Mucosa of stomach (tissue), 1 donor: ENCODE measurements around the gene MAPK10.
"Not testable (repeated sequence)": the region's sequence is repeated elsewhere in the genome, so short reads cannot be mapped to it uniquely, and the experiment has no call there.

Source experiments
- H3K27me3 ChIP-seq: one replicate; pipeline ENCODE4 v1.7.0; 2013; ENCODE audit warnings: mild to moderate bottlenecking, low read length; ENCODE audit not compliant: control insufficient read depth, insufficient read depth
- H3K36me3 ChIP-seq: one replicate; pipeline ENCODE4 v1.7.0; 2013; ENCODE audit warnings: low read length; ENCODE audit not compliant: control insufficient read depth, insufficient read depth
- H3K4me1 ChIP-seq: one replicate; pipeline ENCODE4 v1.7.0; 2013; ENCODE audit warnings: mild to moderate bottlenecking, low read length; ENCODE audit not compliant: control insufficient read depth, insufficient read depth
- H3K4me3 ChIP-seq: one replicate; pipeline ENCODE4 v1.7.0; 2013; ENCODE audit warnings: low read length
- H3K9ac ChIP-seq: one replicate; pipeline ENCODE4 v1.7.0; 2013; ENCODE audit warnings: mild to moderate bottlenecking, low read length, moderate library complexity
- H3K9me3 ChIP-seq: one replicate; pipeline ENCODE4 v1.7.0; 2013; ENCODE audit warnings: mild to moderate bottlenecking, low read length, moderate library complexity; ENCODE audit not compliant: control insufficient read depth
- donor health status: Pancreatic carcinoma.

The MAPK10 gene

GRCh38 chr4:86168335-86168734 lies 191.5 kb downstream of the MAPK10 start:
- H3K27me3 ChIP-seq: not testable (repeated sequence)

GRCh38 chr4:86160426-86160825 lies 199.4 kb downstream of the MAPK10 start:
- H3K4me3 ChIP-seq: no peak overlapping the region
- no peaks in the 10 kb centered on the region for H3K36me3 ChIP-seq
- H3K27me3 ChIP-seq: no peaks in the 10 kb centered on the region
- no peak overlapping the region for H3K9ac ChIP-seq
- no peaks in the 10 kb centered on the region for H3K4me1 ChIP-seq
- H3K9me3 ChIP-seq: no peaks in the 10 kb centered on the region

More at GRCh38 chr4:86168335-86168734, 191.5 kb downstream of the MAPK10 start:
- not testable (repeated sequence) for H3K9me3 ChIP-seq, H3K4me1 ChIP-seq, H3K36me3 ChIP-seq, H3K9ac ChIP-seq, H3K4me3 ChIP-seq

DNA sequence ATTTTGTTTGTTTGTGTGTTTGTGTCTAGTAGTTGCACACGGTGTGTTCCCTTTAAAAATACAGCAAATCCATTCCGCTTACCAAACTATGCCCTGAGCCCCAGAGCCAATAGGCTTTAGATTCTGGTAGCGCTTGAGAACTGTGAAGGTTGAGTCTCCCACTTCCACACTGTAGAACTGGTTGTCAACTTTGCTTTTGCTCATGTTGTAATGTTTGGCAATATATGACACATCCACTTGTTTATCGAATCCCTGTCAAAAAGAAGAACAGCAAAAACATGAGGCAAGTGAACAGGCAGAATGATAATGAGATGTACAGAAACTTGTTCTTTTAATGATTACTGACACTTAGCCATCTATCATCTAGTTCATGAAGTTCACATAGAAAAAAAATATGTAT lies 200.6 kb downstream of the MAPK10 start:
- Histone ChIP-seq H3K9ac (no peak overlapping the region), H3K4me3 (no peak overlapping the region), H3K36me3 (no peaks in the 10 kb centered on the region), H3K9me3 (no peaks in the 10 kb centered on the region), H3K4me1 (no peaks in the 10 kb centered on the region), H3K27me3 (no peaks in the 10 kb centered on the region)

DNA sequence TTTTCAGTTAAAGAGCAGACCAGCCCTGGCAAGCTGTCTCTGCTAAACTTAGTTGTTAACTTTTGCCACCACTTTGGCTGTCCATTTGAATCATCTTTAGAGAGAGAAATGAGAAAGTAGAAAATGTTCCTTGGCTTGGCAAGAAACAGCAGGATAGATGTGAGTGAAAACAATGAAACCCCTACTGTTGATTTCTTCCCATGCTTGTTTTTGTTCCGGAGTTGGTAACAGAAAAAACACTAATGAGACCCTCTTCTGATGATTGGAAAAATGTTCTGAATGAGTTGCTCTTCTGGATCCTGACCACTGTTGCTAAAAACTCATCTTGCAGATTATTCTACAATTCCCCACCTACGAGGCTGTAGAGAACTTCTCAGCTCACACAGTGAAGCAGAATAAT lies 203.3 kb downstream of the MAPK10 start:
- Histone ChIP-seq H3K9ac (no peak overlapping the region), H3K36me3 (no peaks in the 10 kb centered on the region), H3K9me3 (no peaks in the 10 kb centered on the region), H3K4me3 (no peak overlapping the region), H3K27me3 (no peaks in the 10 kb centered on the region), H3K4me1 (no peaks in the 10 kb centered on the region)

- Histone ChIP-seq H3K4me1 (no peaks in the 10 kb centered on the region), H3K27me3 (no peaks in the 10 kb centered on the region), H3K9ac (no peak overlapping the region), H3K36me3 (no peaks in the 10 kb centered on the region), H3K9me3 (no peaks in the 10 kb centered on the region), H3K4me3 (no peak overlapping the region)
Observed at GRCh38 chr4:86155766-86156165, 204.1 kb downstream of the MAPK10 start.

DNA sequence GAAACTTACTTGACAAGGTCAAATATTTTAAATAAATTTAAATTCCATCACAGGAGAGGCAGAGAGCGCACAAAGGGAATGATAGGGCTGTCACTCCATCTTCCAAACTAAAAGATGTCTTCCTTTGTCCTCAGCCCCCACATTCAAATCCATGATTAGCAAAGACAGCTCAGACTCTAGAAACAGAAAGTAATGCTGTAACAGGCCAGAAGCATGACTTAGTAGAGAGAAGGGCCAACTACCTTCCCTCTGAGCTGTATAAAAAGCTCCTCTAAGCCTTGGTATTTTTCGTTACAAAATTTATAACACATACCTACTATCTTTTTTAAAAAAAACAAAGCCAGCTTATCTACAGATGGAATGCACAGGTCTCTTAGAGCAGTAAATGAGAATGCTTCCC lies 207.4 kb downstream of the MAPK10 start:
- Histone ChIP-seq H3K27me3 (no peaks in the 10 kb centered on the region), H3K9ac (no peak overlapping the region), H3K9me3 (no peaks in the 10 kb centered on the region), H3K36me3 (no peaks in the 10 kb centered on the region), H3K4me1 (no peaks in the 10 kb centered on the region), H3K4me3 (no peak overlapping the region)

DNA sequence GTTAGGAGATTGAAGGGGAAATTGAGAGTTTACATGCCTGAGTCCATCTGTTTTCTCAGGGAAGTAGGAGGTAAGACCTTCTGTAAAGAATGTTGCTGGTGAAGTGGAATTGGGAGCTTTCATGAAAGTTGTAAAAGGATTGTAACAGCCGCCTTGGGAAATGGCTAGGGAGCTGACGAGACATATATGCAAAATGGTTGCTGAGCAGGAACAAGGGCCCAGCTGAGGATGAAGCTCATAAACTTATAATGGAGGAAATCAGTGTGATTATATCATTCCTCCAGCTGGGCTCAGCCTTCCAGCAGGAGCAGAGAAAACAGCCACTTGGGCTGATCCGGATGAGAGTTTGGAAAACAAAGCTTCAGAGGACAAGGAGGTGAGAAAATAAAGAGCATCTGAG lies 208.7 kb downstream of the MAPK10 start:
- Histone ChIP-seq H3K36me3 (no peaks in the 10 kb centered on the region), H3K9ac (no peak overlapping the region), H3K4me3 (no peak overlapping the region), H3K27me3 (no peaks in the 10 kb centered on the region), H3K9me3 (no peaks in the 10 kb centered on the region), H3K4me1 (no peaks in the 10 kb centered on the region)

- Histone ChIP-seq H3K4me1 (no peaks in the 10 kb centered on the region), H3K9me3 (no peaks in the 10 kb centered on the region), H3K27me3 (no peaks in the 10 kb centered on the region)
Observed at GRCh38 chr4:86141161-86141560, 218.7 kb downstream of the MAPK10 start.

DNA sequence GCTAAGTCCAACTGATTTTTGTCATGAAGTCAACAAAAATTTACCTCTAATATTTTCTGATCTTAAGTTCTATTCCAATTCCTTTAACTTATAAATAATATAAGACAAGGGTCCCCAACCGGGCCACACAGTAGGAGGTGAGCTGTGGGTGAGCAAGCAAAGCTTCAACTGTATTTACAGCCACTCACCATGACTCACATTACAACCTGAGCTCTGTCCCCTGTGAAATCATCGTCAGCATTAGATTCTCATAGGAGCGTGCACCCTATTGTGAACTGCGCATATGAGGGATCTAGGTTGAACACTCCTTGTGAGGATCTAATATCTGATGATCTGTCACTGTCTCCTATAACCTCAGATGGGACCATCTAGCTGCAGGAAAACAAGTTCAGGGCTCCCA lies 227.4 kb downstream of the MAPK10 start:
- Histone ChIP-seq H3K27me3 (no peaks in the 10 kb centered on the region), H3K36me3 (no peaks in the 10 kb centered on the region), H3K9ac (no peak overlapping the region), H3K9me3 (no peaks in the 10 kb centered on the region), H3K4me3 (no peak overlapping the region), H3K4me1 (no peaks in the 10 kb centered on the region)

More at GRCh38 chr4:86141161-86141560, 218.7 kb downstream of the MAPK10 start:
- Histone ChIP-seq H3K4me3 (no peak overlapping the region), H3K36me3 (no peaks in the 10 kb centered on the region), H3K9ac (no peak overlapping the region)

GRCh38 chr4:86131456-86131855 lies 228.4 kb downstream of the MAPK10 start:
- H3K27me3 ChIP-seq: no peaks in the 10 kb centered on the region
- H3K36me3 ChIP-seq: no peaks in the 10 kb centered on the region
- H3K9ac ChIP-seq: no peak overlapping the region
- H3K4me1 ChIP-seq: no peaks in the 10 kb centered on the region
- no peaks in the 10 kb centered on the region for H3K9me3 ChIP-seq
- no peak overlapping the region for H3K4me3 ChIP-seq

DNA sequence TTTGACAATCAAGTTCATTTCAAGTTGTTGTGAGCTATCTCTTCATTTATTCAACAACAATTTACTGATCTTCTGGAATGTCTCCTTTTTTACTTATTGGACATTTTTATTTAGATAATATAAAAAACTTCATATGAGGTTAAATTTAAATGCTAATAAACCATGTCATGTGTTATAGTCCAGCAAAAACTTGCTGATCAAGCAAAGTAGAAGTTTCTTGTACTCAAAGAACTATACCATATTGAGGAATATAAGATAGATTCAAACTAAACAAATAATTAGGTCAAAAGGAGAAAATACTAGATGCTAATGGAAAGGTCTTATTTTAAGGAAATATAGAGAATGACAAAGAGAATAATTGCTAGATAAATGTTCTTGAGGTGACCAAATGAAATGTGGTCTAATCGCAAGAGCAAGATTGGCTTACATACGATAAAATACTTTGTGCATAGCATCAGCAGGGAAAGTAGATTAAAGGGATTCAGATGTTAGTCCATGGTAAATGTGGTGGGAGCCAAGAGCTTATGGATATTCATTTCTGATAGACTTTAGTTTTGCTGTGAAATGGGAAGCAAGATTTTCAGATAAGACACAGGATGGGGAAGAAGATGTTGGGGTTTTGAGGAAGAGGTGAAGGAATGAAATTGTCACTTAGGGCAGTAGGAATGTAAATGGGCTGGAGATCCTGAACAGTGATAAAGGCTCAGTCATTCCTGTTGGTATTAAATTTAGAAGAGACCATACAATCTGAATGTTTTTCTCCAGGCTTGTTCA lies 229.5 kb downstream of the MAPK10 start:
- Histone ChIP-seq H3K27me3 (no peaks in the 10 kb centered on the region), H3K4me1 (no peaks in the 10 kb centered on the region), H3K9me3 (no peaks in the 10 kb centered on the region), H3K36me3 (no peaks in the 10 kb centered on the region), H3K9ac (no peak overlapping the region), H3K4me3 (no peak overlapping the region)

GRCh38 chr4:86129546-86129945 lies 230.3 kb downstream of the MAPK10 start:
- H3K9me3 ChIP-seq: no peaks in the 10 kb centered on the region
- no peak overlapping the region for H3K9ac ChIP-seq
- no peaks in the 10 kb centered on the region for H3K36me3 ChIP-seq
- H3K4me3 ChIP-seq: no peak overlapping the region
- no peaks in the 10 kb centered on the region for H3K4me1 ChIP-seq
- H3K27me3 ChIP-seq: no peaks in the 10 kb centered on the region

DNA sequence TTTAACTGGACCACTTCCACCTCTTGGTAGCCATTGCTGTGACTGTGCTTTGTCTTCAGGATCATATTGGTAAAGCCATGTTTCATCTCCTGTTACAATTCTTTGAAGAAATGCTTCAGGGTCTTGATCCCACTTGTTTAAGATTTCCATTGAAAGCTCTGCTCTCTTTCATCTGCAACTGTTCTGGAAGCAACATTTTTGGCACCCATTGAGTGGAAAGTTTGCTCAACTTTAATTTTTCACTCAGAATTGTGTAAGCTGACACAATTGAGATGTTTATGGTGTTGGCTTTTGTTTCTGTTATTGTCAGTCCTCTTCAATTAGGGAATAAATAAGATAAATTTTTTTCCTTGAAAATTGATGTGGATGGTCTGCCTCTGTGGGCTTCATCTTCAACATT lies 237.4 kb downstream of the MAPK10 start:
- no peaks in the 10 kb centered on the region for H3K9me3 ChIP-seq
- H3K9ac ChIP-seq: no peak overlapping the region
- no peaks in the 10 kb centered on the region for H3K36me3 ChIP-seq
- H3K27me3 ChIP-seq: no peaks in the 10 kb centered on the region
- no peak overlapping the region for H3K4me3 ChIP-seq
- no peaks in the 10 kb centered on the region for H3K4me1 ChIP-seq
